Epidermal melanocyte (primary cell): ENCODE data around the gene ZNF600.
"Not testable (repeated sequence)": the region's sequence is repeated elsewhere in the genome, so short reads cannot be mapped to it uniquely, and the experiment has no call there.

Experiments used
- DNase-seq: peaks from one replicate; pipeline ENCODE4 v3.0.0; 2011; ENCODE audit warnings: low spot score; ENCODE audit not compliant: insufficient read length

The ZNF600 gene

GRCh38 chr19:52786464-52787354 is at the start of gene ZNF600:
Gene ZNF600 (minus strand): TSS chr19:52786791. CDS start chr19:52778888, 7,903 bp downstream.
- DNase-seq: not testable (repeated sequence)

GRCh38 chr19:52834289-52834688 is 47.7 kb upstream of the ZNF600 start:
- not testable (repeated sequence) for DNase-seq

GRCh38 chr19:52833541-52833940 is 47.0 kb upstream of the ZNF600 start:
- DNase-seq: not testable (repeated sequence)

- not testable (repeated sequence) for DNase-seq
Observed at GRCh38 chr19:52829866-52830265, 43.3 kb upstream of the ZNF600 start.

GRCh38 chr19:52825765-52826164 is 39.2 kb upstream of the ZNF600 start:
- DNase-seq: no peak

- DNase-seq: no peak
Observed at GRCh38 chr19:52823676-52824075, 37.1 kb upstream of the ZNF600 start.

GRCh38 chr19:52821204-52821960 is 34.8 kb upstream of the ZNF600 start, which contains the start of gene ZNF28:
Gene ZNF28 (minus strand): TSS chr19:52821633. CDS start chr19:52817958, 3,675 bp downstream.
- peak; percentile 22 for DNase-seq

- DNase-seq: not testable (repeated sequence)
Observed at GRCh38 chr19:52820472-52821203, 34.0 kb upstream of the ZNF600 start.

GRCh38 chr19:52809801-52810200 is 23.2 kb upstream of the ZNF600 start:
- DNase-seq: no peak

- not testable (repeated sequence) for DNase-seq
Observed at GRCh38 chr19:52799950-52800640, 13.5 kb upstream of the ZNF600 start.

- no peak for DNase-seq
Observed at GRCh38 chr19:52789440-52789839, 2.8 kb upstream of the ZNF600 start.

GRCh38 chr19:52786078-52786463 is 520 bp downstream of the ZNF600 start:
- no peak for DNase-seq

GRCh38 chr19:52785506-52785905 is 1.1 kb downstream of the ZNF600 start:
- DNase-seq: no peak

- not testable (repeated sequence) for DNase-seq
Observed at GRCh38 chr19:52782864-52783263, 3.7 kb downstream of the ZNF600 start.

- no peak for DNase-seq
Observed at GRCh38 chr19:52778811-52779210, 7.8 kb downstream of the ZNF600 start.

- DNase-seq: not testable (repeated sequence)
Observed at GRCh38 chr19:52756447-52756846, 30.1 kb downstream of the ZNF600 start.

GRCh38 chr19:52749780-52750179 is 36.8 kb downstream of the ZNF600 start:
- DNase-seq: no peak

- DNase-seq: no peak
Observed at GRCh38 chr19:52748336-52748950, 38.1 kb downstream of the ZNF600 start.

GRCh38 chr19:52745919-52746318 is 40.7 kb downstream of the ZNF600 start:
- not testable (repeated sequence) for DNase-seq

GRCh38 chr19:52743091-52743490 is 43.5 kb downstream of the ZNF600 start:
- no peak for DNase-seq
